ENCODE measurements around the gene TYRP1. TPM values are rescaled to one million over a fixed set of nuclear protein-coding genes. Genes with fewer than 3 reads are reported as not detected.

The TYRP1 gene
- 10 to 100 TPM; 27.6 to 85.6 (median 53.5) TPM for total RNA-seq

GRCh38 chr9:12693141-12693540, at the start of gene TYRP1:
Gene TYRP1, plus strand, starts transcription at chr9:12693385. Its CDS starts 612 bp downstream, at chr9:12693997.
- 84 to 85% methylated on average over 3 of the region's 3 CpGs for WGBS, 2 donors
- no peak within 1 kb of the TSS for H3K4me3 ChIP-seq (ENCODE audit: low read depth, poor library complexity, severe bottlenecking)
- DNase-seq (ENCODE audit: low spot score in 2 of 2): no peak
- intact Hi-C loops (cut with DNase I; ENCODE audit: low total_unique reads): no loop called here
- no peak for TF ChIP-seq CTCF (IDR thresholded peaks at IDR 0.05)
- no peak for TF ChIP-seq POLR2A (IDR thresholded peaks at IDR 0.05)

GRCh38 chr9:12643686-12644085, 49.5 kb upstream of the TYRP1 start:
- no peak for DNase-seq (ENCODE audit: low spot score in 2 of 2)

GRCh38 chr9:12648925-12649324, 44.3 kb upstream of the TYRP1 start:
- 70 to 74% methylated on average over 1 of the region's 1 CpG for WGBS, 2 donors
- intact Hi-C loops (cut with DNase I; ENCODE audit: low total_unique reads): no loop called here

More at GRCh38 chr9:12643686-12644085, 49.5 kb upstream of the TYRP1 start:
- intact Hi-C loops (cut with DNase I; ENCODE audit: low total_unique reads): no loop called here
- TF ChIP-seq CTCF (IDR thresholded peaks at IDR 0.05) (no peak), POLR2A (IDR thresholded peaks at IDR 0.05) (no peak)
- no peak overlapping the region for H3K4me3 ChIP-seq (ENCODE audit: low read depth, poor library complexity, severe bottlenecking)

GRCh38 chr9:12651125-12651524, 42.1 kb upstream of the TYRP1 start:
- DNase-seq (ENCODE audit: low spot score in 2 of 2): no peak
- TF ChIP-seq CTCF (IDR thresholded peaks at IDR 0.05) (no peak), POLR2A (IDR thresholded peaks at IDR 0.05) (no peak)
- no peak overlapping the region for H3K4me3 ChIP-seq (ENCODE audit: low read depth, poor library complexity, severe bottlenecking)
- intact Hi-C loops (cut with DNase I; ENCODE audit: low total_unique reads): no loop called here

More at GRCh38 chr9:12648925-12649324, 44.3 kb upstream of the TYRP1 start:
- no peak overlapping the region for H3K4me3 ChIP-seq (ENCODE audit: low read depth, poor library complexity, severe bottlenecking)
- no peak for DNase-seq (ENCODE audit: low spot score in 2 of 2)
- TF ChIP-seq POLR2A (IDR thresholded peaks at IDR 0.05) (no peak), CTCF (IDR thresholded peaks at IDR 0.05) (no peak)

- WGBS, 2 donors: 25 to 26% methylated on average over 2 of the region's 2 CpGs
- no peak overlapping the region for H3K4me3 ChIP-seq (ENCODE audit: low read depth, poor library complexity, severe bottlenecking)
- TF ChIP-seq POLR2A (IDR thresholded peaks at IDR 0.05) (no peak), CTCF (IDR thresholded peaks at IDR 0.05) (no peak)
- intact Hi-C loops (cut with DNase I; ENCODE audit: low total_unique reads): no loop called here
- DNase-seq (ENCODE audit: low spot score in 2 of 2): no peak
These were observed 40.2 kb upstream of the TYRP1 start for GRCh38 chr9:12652973-12653372.

- WGBS, 2 donors: 95 to 100% methylated on average over 2 of the region's 2 CpGs
- no peak for DNase-seq (ENCODE audit: low spot score in 2 of 2)
- no peak for TF ChIP-seq POLR2A (IDR thresholded peaks at IDR 0.05)
- no peak for TF ChIP-seq CTCF (IDR thresholded peaks at IDR 0.05)
- intact Hi-C loops (cut with DNase I; ENCODE audit: low total_unique reads): no loop called here
- H3K4me3 ChIP-seq (ENCODE audit: low read depth, poor library complexity, severe bottlenecking): no peak overlapping the region
These were observed 36.4 kb upstream of the TYRP1 start for GRCh38 chr9:12656803-12657202.

Data from lower leg skin (tissue), 4 donors.